Stimulated activated CD4-positive, alpha-beta T cell treated with anti-CD3 and anti-CD28 coated beads, Interleukin-1b, Interleukin-23, amount 100 ng/mL, for 24 hours (primary cell): ENCODE data around the gene RAD18.

Experiments used
- DNase-seq, 4 experiments: peaks; one replicate each; pipeline ENCODE4 v3.0.0-alpha.2; 2020; ENCODE audit warnings: low read depth in 4 of 4, low spot score in 1 of 4

RAD18 gene

DNA sequence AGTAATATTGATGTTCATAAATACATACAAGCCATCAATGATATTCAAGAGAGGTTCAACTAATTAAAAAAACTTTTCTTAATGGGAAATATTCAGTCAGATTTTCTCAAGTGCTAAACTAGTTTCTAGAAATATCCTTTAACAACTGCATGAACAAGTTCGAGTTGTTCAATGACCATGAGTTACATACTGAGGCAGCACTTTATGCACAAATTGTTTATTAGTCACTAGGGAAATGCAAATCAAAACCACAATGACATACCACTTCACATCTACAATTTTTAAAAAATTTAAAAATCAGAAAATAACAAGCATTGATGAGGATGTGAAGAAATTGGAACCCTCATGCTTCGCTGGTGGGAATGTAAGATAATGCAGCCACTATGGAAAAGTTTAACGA is 62.4 kb downstream of the RAD18 start:
- no peak for DNase-seq

DNA sequence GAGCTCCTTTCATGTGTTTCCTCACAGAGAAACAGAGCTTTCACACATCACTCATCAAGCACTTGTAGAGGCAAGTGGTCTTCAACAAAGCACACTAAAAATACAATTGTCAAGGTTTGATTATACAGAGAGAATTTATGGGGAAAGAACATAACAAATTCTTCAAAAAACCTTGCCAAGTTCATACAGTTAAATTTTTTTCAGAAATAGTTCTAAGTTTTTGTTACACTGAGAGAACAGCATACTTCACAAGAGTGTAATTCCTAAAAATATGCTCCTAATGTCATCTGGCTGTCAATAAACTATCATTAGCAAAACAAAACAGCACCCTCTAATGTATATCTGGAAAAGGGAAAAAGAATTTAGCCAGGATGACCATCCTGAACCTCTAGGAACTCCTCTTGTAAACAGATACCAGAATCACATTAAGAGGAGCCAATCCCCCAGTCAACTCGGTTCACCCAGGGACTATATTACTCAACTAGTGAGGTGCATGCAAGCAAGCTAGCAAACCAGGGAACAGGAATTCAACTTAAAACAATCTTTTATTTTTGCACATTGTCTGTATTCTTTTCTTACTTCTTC is 63.3 kb downstream of the RAD18 start:
- DNase-seq = no peak

DNA sequence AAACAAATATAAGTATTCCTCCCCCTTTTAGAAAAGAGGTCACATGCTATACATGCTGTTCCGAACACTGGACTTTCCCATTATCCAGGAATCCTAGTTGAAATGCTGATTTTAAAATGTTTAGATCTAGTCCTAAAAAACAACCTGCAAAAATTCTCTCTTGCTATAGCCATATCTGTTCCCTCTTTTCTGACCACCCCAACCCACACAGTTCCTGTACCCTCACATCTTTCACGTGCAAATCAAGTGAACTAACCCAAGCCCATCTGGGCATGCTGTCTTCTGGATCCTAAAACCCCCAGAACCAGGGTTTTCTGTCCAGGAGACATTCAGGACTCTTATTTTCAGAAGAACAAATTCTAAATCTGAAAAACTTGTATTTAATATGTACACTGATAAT is 67.4 kb downstream of the RAD18 start:
- DNase-seq = no peak

DNA sequence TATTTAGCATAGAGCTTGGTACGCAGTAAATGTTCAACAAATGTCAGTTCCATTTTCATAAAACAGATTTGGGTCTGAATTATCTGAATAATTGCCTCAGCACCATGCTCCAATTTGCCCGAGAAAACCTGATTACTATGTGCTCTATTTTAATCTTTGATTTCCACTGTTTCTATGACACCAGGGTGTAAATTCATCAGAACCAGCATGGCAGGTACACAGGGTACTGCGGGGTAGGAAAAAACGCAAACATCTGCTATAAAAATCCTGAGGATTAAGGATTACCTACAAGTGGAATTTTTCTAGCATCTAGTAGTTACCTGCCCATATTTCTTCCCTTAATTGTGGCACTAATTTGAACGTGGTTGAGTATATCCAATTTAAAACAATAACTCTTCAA is 70.3 kb downstream of the RAD18 start:
- no peak for DNase-seq

DNA sequence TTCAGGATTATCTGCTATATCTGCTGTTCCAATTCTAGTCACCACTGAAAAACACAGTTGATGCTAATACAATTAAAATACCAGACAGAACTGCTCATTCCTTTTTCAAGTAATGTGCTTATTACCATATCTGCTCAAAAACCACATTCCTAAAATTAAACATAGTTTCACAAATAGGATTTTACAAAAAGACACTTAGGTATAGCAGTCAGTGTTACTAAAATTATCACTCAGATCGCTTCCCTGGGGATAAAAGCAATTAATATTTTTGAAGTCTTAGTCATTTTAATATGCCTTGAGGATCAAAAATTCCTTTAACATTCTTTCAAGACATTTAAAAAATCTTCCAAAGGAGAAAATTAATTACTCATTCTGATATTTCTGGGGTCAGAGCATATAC is 71.5 kb downstream of the RAD18 start:
- no peak for DNase-seq

DNA sequence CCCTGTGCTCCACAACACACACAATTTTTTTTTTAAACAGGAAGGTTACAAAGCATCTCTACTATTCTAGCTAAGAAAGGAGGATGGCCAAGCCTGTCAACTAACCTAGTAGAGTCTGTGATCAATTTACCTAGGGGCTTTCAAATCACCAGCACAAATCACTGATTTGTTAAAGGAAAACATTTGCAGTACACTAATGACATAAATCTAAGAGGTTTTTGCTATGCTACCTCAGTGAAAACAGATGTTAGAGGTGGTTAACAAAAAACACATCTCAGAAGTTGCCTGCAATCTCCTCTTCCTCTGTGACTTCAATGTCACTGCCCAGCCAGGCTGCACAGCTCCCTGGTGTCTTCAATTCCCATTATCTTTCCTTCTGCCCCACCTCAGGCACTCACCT is 72.0 kb downstream of the RAD18 start:
- no peak for DNase-seq

DNA sequence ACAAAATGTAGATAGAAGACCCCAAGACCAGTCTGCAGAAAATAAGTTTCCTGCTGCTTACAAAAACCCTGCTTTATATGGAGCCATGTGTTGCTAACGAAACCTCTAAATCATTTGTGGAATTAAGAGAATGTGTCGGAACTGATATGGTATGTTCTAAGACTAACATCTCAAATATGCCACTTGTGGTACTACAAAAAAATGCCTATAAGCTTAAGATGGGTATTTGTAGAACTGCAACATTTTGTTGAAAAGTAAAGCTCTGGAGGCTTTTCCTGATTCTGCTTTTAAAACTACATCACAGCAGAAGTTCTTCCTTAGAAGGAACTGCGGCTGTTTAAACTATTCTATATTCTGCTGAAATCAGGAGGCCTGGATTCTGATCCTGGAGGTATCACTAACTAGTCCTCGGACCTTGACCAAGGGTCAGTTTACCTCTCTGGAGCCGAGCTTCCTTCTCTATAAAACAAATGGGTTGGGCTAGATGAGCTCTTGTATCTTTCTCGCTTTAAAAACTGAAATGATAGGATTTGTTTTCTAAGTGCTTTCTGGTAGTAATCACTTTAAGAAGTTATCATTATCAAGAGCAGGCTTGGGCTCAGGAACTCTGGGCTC is 74.9 kb downstream of the RAD18 start:
- DNase-seq = no peak

DNA sequence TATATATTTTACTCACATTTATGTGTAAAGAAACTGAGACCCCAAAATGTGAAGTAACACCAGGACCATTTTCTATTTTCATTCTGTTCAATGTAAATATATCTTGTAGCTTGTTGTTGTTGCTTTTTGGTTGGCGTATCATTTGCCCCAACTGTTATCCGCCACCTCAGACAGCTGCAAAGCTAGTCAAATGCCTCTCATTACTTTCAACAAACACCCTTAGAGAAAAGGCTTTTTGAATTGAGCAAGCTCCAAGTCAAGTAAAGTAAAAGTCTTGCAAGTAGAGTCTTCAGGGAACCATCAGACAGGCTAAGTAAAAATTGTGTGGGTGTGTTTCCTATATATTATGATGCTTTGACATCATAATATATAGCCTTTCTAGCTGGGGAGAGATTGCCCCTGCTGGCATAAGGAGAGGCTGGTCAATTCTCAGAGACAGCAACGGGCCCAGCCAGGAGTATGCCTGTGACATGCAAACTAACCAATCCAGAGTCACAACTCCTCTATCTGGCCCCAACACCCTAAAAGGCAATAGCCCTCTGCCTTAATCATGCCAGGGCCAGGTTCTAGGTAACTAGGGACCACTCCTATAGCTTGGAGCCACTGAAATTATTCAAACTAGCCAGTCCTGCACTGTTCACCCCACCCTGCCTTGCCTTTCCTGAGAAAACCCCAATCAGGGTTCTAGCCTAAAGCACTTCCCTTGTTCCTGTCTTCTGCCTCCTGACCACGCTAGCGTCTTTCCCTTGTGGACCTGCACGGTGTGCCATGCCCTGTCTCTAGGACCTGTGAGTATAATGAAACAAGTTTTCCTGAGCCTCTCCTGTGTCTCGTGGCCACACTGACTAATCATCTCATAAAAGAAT is 75.6 kb downstream of the RAD18 start:
- no peak for DNase-seq

DNA sequence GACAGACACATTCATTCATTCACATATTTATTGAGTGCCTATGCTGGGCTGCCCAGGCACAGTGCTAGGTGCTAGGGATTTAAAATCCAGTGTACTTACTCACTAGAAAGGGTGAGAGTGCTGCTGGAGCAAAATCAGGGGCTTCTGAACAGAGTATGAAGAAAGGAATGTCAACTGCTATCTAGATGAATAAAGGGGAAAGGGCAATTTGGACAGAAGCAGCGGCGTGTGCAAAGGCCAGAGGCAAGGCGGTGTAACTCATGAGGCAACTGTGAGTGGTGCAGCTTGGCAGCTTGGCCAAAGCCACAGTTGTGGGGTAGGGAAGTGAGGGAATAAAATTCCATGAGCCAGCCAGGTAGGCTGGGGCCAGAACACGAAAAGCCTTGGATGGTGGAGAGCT is 76.7 kb downstream of the RAD18 start:
- no peak for DNase-seq

DNA sequence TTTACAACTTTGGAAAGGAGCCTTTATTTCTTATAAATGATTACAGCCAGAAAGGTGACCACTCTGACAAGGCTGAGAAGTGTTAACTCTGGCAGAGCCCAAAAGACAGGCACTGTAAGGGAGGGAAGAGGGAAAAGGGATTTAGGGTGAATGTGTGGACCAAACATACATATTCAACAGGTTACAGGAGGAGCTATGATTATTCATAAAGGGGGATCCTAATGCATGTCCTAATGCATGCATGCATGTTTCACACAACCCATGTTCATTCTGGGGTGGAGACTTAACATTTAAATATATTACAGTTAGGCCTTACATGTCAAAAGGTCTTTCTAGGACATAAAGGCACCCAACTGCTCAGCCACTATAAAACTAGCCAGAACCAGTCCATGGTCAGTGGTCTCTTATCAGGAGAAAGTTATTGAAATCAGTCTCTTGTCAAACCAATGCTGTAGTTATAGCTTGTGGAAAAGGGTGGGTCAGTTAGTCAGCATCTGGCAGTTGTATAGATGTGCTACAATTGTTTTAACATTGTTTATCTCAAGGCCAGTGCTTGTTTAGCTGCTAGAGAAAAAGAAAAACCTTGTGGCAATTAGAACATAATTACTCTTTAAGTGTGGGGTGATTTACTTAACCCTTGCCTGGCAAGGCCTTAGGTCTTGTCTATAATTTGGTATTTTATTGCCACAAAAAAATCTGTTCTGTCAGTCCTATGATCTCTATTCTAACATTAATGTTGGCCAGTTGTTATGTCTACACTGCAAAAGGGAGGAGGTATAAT is 77.5 kb downstream of the RAD18 start:
- DNase-seq = no peak

DNA sequence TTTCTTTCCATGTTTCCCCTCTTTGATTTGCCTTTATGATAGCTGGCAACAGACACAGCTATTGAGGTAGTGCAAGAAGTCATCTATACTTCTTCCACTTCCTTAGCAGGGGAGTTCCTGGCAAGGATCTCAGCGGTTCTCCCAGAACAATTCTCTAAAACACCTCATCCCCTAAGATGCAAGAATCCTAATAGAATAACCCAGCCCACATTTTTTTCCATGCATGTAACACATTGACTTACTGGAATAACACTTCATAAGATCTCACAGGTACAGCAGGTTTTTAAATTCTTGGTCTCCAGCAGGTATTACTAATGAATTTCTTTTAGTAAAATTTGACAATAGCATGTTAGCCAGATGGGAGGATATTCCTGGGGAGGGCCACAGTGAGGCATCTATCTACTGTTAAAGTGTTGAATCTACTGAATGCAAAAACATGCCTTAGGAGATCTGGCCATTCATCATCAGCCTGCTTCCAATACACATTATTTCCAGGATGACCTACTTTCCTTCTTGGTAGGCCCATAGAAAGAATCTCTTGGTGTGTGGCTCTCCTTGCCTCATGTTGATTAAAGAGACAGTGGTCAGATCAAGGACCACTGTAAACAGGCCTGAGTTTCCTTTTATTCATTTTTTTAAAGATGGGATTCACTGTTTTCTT is 78.5 kb downstream of the RAD18 start:
- DNase-seq = no peak

DNA sequence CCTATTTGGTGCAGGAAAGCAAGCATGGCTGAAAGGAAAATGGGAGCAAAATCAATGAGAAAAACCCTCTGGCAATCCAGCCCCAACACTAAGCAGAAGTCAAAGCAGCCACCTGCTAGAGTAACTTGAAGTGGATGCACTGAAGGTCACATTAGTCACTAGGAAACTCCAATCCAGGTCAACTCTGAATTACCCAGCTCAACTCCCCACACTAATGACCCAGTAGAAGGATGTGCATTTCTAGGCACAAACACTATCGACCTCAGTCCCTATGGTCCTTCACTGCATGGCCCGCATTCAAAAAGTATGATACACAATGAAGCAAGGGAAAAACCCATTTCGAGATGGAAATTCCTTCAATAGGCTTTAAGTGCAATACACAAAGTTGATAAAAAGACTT is 80.6 kb downstream of the RAD18 start:
- DNase-seq = no peak

DNA sequence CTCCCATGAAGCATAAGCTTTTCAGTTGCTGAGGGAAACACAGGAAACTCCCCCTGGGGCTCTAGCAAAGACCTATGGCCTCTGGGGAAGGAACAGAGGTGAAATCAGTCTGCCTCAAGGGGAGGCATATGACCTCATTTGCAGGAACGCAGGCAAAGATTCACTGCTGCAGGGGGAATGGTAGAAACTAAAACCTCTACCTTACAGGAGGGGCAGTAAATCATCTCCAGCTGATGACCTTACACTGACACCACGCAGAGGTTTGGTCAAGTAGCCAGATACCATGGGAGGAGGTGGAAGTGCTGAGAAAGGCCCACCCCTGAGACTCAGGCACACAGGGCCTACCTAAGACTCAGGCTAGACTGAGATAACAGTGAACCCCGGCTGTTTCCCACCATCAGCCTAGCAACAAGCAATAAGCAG is 81.1 kb downstream of the RAD18 start:
- no peak for DNase-seq

DNA sequence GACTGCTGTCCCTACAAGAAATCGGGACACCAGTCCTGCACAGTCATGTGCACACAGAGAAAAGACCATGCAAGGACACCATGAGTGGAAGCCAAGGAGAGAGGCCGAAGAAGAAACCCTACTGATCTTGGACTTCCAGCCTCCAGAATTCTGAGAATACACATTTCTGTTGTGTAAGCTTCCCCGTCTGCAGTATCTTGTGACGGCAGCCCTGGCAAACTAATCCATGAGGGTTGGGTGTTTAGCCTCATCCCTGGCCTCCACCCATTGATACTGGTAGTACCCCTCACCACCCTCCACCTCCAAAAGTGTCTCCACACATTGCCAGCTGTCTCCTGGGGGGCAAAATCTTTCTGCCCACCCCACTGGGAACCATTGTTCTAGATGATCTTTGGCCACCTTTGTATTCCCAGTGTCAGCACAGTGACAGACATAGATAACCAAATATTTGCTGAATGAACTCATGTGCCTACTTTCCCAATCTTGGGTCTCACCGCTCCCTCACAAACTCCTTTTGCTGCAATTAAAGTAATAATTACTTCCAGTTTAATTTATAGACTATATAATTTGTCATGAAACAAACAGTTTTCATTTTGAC is 83.8 kb downstream of the RAD18 start:
- DNase-seq = no peak

DNA sequence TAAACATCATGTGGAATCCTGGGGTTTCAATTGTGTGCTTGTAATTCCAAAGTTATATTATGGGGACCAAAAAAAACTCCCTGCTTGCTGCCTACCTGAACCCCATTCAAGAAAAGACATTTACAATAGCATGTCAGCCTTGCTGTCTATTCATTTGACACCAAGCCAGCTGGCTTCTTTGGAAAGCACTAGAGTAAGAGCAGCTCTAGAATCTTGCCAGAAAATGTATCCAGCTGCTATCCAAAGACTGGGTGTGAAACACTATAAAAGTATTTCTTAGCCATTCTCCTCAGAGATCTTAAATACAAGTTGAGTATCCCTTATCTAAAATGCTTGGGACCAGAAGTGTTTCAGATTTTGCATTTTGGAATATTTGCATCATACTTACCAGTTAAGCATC is 87.4 kb downstream of the RAD18 start:
- DNase-seq = no peak

DNA sequence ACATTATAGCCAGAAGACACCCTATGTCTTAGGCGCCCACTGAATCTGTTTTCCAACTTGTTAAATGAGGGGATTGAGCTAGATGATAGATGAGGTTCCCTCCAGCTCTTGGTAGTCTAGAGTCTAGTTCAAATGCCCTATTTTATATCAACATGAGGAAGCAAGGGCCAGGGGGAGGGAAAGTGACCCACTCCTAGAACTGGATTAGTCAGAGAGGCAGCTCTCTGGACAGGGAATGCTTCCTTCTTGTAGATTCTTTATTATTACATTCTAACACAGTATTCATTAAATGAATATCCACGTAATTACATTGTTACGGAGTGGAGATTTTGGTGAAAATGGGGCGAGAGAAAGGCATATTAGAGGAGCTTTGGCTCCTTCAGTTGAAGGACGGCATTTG is 89.5 kb downstream of the RAD18 start:
- no peak for DNase-seq

DNA sequence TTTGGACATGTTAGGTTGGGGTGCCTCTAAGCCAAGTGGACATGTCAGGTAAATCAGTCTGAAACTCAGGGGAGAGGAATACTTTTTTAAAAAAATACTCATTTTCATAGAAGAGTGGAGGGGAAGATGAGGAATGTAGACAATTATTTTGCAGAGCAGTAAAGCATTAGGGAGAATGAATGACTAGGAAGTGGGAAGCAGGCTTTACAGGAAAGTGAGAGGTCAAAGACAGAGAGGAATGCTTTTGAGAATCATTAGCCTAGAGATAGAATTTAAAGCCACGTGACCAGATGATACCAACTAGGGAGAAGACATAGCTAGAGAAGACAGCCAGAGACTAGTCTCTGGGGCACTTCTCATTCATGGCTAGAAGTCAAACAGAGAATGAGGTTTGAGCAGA is 91.0 kb downstream of the RAD18 start:
- DNase-seq = no peak

DNA sequence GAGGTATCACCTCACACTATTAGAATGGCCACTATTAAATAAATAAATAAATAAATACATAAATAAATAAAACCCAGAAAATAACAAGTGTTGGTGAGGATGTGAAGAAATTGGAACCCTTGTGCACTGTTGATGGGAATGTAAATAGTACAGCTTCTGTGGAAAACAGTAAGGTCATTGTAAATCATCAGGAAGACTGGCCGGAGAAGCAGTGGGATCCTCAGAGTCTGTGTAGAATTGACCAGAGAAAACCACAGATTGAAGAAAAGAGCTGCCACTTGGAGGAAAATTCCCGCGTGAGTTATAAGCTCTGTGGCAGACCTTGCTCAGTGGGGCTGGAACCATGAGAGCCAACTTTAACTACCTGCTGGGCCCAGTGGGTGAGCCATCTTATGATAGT is 92.0 kb downstream of the RAD18 start:
- DNase-seq = no peak

DNA sequence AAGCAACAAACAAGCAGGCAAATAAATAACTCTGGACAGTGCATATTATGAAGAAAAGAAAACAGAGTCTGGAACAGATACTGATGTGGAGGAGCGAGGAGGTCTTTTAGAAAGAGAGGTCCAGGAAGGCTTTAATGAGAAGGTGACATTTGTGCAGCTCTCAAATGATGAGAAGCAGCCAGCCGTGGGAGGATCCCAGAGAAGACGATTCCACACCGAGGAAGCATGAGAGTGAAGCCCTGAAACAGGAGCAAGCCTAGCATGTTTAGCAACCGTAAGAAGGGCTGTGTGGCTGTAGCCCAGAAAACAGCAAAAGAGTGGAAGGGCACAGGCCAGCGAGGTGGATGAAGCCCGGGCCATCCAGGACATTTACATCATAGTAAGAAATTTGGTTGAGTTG is 93.1 kb downstream of the RAD18 start:
- no peak for DNase-seq

DNA sequence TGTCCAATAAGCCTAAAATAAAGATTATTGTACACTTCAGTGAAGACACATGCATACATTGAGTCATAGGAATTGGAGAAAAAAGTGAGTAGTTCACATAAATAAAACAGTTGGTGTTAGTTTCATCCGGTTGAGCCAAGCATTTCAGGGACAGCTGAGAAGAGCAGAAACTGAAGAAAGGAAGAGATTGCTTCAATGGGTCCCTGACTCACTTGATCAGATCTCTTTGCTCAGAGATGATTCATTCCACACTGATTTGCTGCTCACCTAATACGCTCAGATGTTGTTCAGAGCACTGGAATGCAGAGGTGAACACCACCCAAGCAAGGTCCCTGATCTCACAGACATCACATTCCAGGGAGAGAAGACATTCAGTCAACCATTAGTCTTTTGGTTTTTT is 93.7 kb downstream of the RAD18 start:
- DNase-seq = no peak

DNA sequence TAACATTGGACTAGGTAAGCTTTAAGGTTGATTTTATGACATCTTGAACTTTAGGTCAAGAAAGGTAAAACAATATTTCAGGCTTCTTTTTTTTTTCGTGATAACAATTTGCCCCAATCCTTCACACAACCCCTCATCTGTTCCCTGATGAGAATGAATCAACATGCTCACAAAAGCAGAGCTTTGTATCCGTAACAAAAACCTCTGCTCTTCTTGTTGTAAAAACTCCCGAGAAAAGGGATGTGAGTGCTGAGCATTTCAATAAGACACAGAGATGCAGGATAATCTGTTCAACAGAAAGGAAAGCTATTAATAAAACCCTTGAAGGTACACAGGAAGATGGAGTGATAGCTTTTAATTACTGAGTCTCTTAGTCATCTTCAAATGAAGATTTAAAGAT is 94.3 kb downstream of the RAD18 start:
- DNase-seq = no peak
